GM21381 (cell line): Measurements from ENCODE around the gene GAMT.

Experiments used
- ATAC-seq: cut with Tn5 transposase; IDR thresholded peaks from one replicate; pipeline ENCODE4 v1.9.1; 2021; ENCODE audit warnings: mild to moderate bottlenecking, moderate library complexity; ENCODE audit not compliant: unreplicated experiment

GAMT gene

DNA sequence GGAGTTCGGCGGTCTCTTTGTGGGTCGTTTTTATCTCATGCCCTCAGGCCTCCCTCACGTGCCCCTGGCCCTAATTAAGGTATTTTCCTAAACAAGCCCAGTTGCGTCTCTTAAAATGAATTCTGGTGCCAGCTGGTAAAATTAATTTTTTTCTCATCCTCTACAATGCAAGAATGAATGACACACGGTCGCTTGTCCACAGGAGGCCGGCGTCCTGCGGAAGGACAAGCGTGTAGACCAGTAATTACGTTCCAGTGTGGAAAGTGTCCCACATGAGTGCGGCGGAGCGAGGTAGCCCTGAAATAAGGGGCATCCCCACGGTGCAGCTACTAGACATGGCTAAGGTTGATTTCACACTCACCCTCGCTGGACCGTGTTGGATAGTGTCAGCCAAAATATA is 52.1 kb downstream of the GAMT start:
- no peak for ATAC-seq
